GM23248 (cell line): ENCODE results near the gene ZFAND4. TPM values are rescaled to one million over a fixed set of nuclear protein-coding genes. Genes with fewer than 3 reads are reported as not detected.
"Not testable (repeated sequence)": the region's sequence is repeated elsewhere in the genome, so short reads cannot be mapped to it uniquely, and the experiment has no call there.

Source experiments
- DNase-seq: peaks from one replicate; pipeline ENCODE4 v3.0.0-alpha.2; 2015
- H2AFZ ChIP-seq: fragments of 200-600 bp; sonication (generic); 2 replicates; pipeline ENCODE4 v1.6.1; 2016; ENCODE audit warnings: antibody characterized with exemption
- H3F3A ChIP-seq: fragments of 200-600 bp; sonication (generic); 2 replicates; pipeline ENCODE4 v1.6.1; 2016; ENCODE audit warnings: mild to moderate bottlenecking, antibody characterized with exemption, mixed run types; ENCODE audit not compliant: insufficient read depth
- H3K27ac ChIP-seq: fragments of 200-600 bp; sonication (generic); 2 replicates; pipeline ENCODE4 v1.5.1; 2016; ENCODE audit warnings: mild to moderate bottlenecking
- H3K27me3 ChIP-seq: fragments of 200-600 bp; sonication (generic); replicated peaks from 2 replicates; pipeline ENCODE4 v1.6.1; 2016; ENCODE audit warnings: mild to moderate bottlenecking; ENCODE audit not compliant: insufficient read depth
- H3K36me3 ChIP-seq: fragments of 200-600 bp; sonication (generic); 2 replicates; pipeline ENCODE4 v1.6.1; 2016; ENCODE audit warnings: low read depth, mild to moderate bottlenecking
- H3K4me1 ChIP-seq: fragments of 200-600 bp; sonication (generic); 2 replicates; pipeline ENCODE4 v1.6.1; 2016; ENCODE audit warnings: mild to moderate bottlenecking; ENCODE audit not compliant: insufficient read depth
- H3K4me2 ChIP-seq: fragments of 200-600 bp; sonication (generic); one replicate; pipeline ENCODE4 v1.6.1; 2016; ENCODE audit warnings: mild to moderate bottlenecking; ENCODE audit not compliant: unreplicated experiment
- H3K4me3 ChIP-seq: fragments of 200-600 bp; sonication (generic); 2 replicates; pipeline ENCODE4 v1.5.1; 2016; ENCODE audit warnings: mild to moderate bottlenecking
- H3K79me2 ChIP-seq: fragments of 200-600 bp; sonication (generic); 2 replicates; pipeline ENCODE4 v1.6.1; 2016; ENCODE audit warnings: mild to moderate bottlenecking; ENCODE audit not compliant: insufficient read depth
- H3K9ac ChIP-seq: fragments of 200-600 bp; sonication (generic); 2 replicates; pipeline ENCODE4 v1.6.1; 2016; ENCODE audit warnings: mild to moderate bottlenecking
- H3K9me2 ChIP-seq: fragments of 200-600 bp; sonication (generic); 2 replicates; pipeline ENCODE4 v1.6.1; 2016; ENCODE audit warnings: mixed run types, mild to moderate bottlenecking, moderate library complexity; ENCODE audit not compliant: insufficient read depth
- H3K9me3 ChIP-seq: fragments of 200-600 bp; sonication (generic); one replicate; pipeline ENCODE4 v1.6.1; 2017; ENCODE audit warnings: low read depth
- H4K20me1 ChIP-seq: fragments of 200-600 bp; sonication (generic); 2 replicates; pipeline ENCODE4 v1.6.0; 2016; ENCODE audit not compliant: insufficient read depth
- EZH2 ChIP-seq: fragments of 200-600 bp; sonication (generic); IDR thresholded peaks from 2 replicates; pipeline ENCODE4 v1.6.1; 2018; ENCODE audit warnings: antibody characterized with exemption, mild to moderate bottlenecking; ENCODE audit not compliant: insufficient read depth, poor library complexity, severe bottlenecking
- EZH2phosphoT487 ChIP-seq: fragments of 200-600 bp; sonication (generic); IDR thresholded peaks from 2 replicates; pipeline ENCODE4 v1.6.1; 2018; ENCODE audit warnings: antibody characterized with exemption, moderate library complexity, mild to moderate bottlenecking, low read depth; ENCODE audit not compliant: insufficient read depth
- WGBS, 2 experiments: methylation state at CpG; one replicate each; pipeline ENCODE4 v1.1.6; 2015 to 2017; ENCODE audit warnings: low lambda C conversion rate in 2 of 2, low coverage in 1 of 2; ENCODE audit errors: missing lambda C conversion rate in 2 of 2; 5-methylcytosine and 5-hydroxymethylcytosine counted together
- in situ Hi-C: fragments of 300-500 bp; cut with MboI; formaldehyde crosslinking; loops from 2 replicates; pipeline ENCODE4 v1.15.0; 2020
- polyA plus RNA-seq: library from polyadenylated mRNA; unstranded; fragments of >200 nt; fragmentation: Nextera tagmentation; extraction: Ambion mirVana; gene quantifications from 2 replicates; pipeline ENCODE4 v1.2.1, GENCODE V29; 2016
- total RNA-seq: library from RNA; depleted of rRNA; stranded (reverse); fragments of >200 nt; shearing (Covaris generic); gene quantifications from 2 replicates; pipeline ENCODE4 v1.2.3, GENCODE V29; 2014

Gene ZFAND4
- total and polyA plus RNA-seq, 2 experiments from 2014 or later = 2.7 to 8.1 TPM

DNA sequence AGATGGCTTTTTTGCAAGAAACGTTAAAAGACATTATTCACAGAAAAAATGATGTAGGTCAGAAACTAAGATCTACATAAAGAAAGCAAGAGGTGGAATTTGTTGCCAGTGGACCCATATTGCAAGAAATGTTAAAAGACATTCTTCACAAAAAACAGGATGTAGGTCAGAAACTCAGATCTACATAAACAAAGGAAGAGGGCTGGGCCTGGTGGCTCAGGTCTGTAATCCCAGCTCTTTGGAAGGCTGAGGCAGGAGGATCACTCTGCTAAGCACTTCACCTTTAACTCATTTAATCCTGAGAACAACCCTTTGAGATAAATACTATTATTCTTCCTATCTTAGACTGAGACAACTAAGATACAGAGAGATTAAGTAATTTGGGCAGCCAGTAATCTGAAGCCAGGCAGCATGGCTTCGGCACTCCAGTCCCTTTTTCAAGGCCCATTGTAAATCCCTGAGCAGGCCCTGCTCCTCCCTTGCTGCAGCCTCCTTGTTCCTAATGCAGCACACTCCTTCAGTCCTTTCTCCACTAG lies 11.6 kb downstream of the ZFAND4 start:
- TF ChIP-seq EZH2phosphoT487 (no peak), EZH2 (no peak)
- no peak for DNase-seq
- H4K20me1 ChIP-seq = no peaks in the 10 kb centered on the region
- H3K27me3 ChIP-seq = no peaks in the 10 kb centered on the region
- WGBS, 2 experiments = 69 to 76% methylated on average over 2 of the region's 2 CpGs
- H3F3A ChIP-seq = no peaks in the 10 kb centered on the region
- in situ Hi-C loops = no loop called here
- no peaks in the 10 kb centered on the region for H3K4me1 ChIP-seq
- H2AFZ ChIP-seq = no peak overlapping the region
- H3K9ac ChIP-seq = no peak overlapping the region
- no peaks in the 10 kb centered on the region for H3K9me2 ChIP-seq
- no peaks in the 10 kb centered on the region for H3K36me3 ChIP-seq
- H3K27ac ChIP-seq = no peak overlapping the region
- H3K4me2 ChIP-seq = no peak overlapping the region
- no peaks in the 10 kb centered on the region for H3K9me3 ChIP-seq
- no peak overlapping the region for H3K4me3 ChIP-seq
- peaks cover 8% of the 10 kb centered on the region; the same call in 1 of the 2 replicates for H3K79me2 ChIP-seq

DNA sequence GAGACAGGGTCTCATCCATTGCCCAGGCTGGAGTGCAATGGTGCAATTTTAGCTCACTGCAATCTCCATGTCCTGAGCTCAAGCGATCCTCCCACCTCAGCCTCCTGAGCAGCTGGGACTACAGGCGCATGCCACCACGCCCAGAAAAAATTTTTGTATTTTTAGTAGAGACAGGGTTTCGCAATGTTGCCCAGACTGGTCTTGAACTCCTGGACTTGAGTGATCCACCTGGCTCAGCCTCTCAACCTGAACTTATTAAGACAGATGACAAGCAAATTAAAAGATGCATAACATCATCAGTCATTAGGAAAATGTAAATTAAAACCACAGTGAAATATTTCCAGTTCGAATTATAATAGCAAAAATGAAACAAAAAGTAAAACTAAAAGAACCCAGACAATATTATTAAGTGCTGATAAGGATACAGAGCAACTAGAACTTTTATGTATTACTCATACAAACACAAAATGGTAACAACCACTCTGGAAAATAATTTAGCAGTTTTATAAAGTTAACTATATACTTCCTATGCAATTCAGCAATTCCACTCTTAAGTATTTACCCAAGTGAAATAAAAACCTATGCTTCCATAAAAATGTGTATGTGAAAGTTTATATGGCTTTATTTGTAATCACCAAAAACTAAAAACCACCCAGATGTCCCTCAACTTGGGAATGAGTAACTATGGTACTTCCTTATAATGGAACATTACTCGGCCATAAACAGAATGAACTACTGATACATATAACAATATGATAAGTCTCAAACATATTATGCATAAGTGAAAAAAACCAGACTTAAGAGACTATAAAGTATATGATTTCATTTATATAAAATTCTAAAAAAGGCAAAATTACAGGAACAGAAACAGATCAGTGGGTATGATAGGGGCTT lies 15.3 kb downstream of the ZFAND4 start:
- no peak overlapping the region for H2AFZ ChIP-seq
- no peaks in the 10 kb centered on the region for H3K79me2 ChIP-seq
- no peak for DNase-seq
- no peaks in the 10 kb centered on the region for H3K27me3 ChIP-seq
- no peaks in the 10 kb centered on the region for H3K9me3 ChIP-seq
- no peaks in the 10 kb centered on the region for H3F3A ChIP-seq
- H3K4me1 ChIP-seq = no peaks in the 10 kb centered on the region
- TF ChIP-seq EZH2 (no peak), EZH2phosphoT487 (no peak)
- H3K4me3 ChIP-seq = no peak overlapping the region
- H4K20me1 ChIP-seq = no peaks in the 10 kb centered on the region
- no peak overlapping the region for H3K4me2 ChIP-seq
- in situ Hi-C loops = no loop called here
- H3K9ac ChIP-seq = no peak overlapping the region
- WGBS, 2 experiments = 90 to 95% methylated on average over 6 of the region's 6 CpGs
- no peaks in the 10 kb centered on the region for H3K36me3 ChIP-seq
- no peaks in the 10 kb centered on the region for H3K9me2 ChIP-seq
- no peak overlapping the region for H3K27ac ChIP-seq

DNA sequence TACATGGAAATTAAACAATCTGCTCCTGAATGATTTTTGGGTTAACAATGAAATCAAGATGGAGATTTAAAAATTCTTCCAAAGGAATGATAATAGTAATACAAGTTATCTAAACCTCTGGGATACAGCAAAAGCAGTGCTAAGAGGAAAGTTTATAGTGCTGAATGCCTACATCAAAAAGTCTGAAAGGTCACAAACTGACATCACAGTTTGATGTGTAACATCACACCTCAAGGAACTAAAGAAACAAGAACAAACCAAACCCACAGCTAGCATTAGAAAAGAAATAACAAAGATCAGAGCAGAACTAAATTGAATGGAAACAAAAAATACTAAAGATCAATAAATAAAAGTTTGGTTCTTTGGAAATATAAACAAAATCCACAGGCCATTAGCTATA lies 17.4 kb downstream of the ZFAND4 start:
- Histone ChIP-seq H3K4me3 (no peak overlapping the region), H3F3A (no peaks in the 10 kb centered on the region), H3K79me2 (no peaks in the 10 kb centered on the region), H3K27ac (no peak overlapping the region), H3K4me2 (no peak overlapping the region), H3K27me3 (no peaks in the 10 kb centered on the region), H4K20me1 (no peaks in the 10 kb centered on the region), H2AFZ (no peak overlapping the region), H3K9ac (no peak overlapping the region), H3K4me1 (no peaks in the 10 kb centered on the region), H3K9me3 (no peaks in the 10 kb centered on the region), H3K36me3 (no peaks in the 10 kb centered on the region), H3K9me2 (no peaks in the 10 kb centered on the region)
- in situ Hi-C loops = no loop called here
- DNase-seq = no peak
- TF ChIP-seq EZH2phosphoT487 (no peak), EZH2 (no peak)

DNA sequence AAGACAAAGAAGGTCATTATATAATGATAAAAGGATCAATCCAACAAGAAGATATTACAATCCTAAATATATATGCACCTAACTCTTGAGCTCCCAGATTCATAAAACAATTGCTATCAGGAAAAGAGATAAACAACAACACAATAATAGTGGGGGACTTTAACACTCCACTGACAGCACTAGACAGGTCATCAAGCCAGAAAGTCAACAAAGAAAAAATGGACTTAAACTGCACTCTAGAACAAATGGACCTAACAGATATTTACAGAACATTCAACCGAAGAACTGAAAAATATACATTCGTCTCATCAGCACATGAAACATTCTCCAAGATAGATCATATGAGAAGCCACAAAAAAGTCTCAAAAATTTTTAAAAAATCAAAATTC lies 17.8 kb downstream of the ZFAND4 start:
- H3K79me2 ChIP-seq, H3K4me2 ChIP-seq, H3K27ac ChIP-seq, H3K9me2 ChIP-seq, in situ Hi-C loops, H3K9ac ChIP-seq, H2AFZ ChIP-seq, H3K36me3 ChIP-seq, H3F3A ChIP-seq, H4K20me1 ChIP-seq, H3K9me3 ChIP-seq, H3K4me1 ChIP-seq, DNase-seq, H3K27me3 ChIP-seq, H3K4me3 ChIP-seq: not testable (repeated sequence)
- 97 to 100% methylated on average over 2 of the region's 2 CpGs for WGBS, 2 experiments

DNA sequence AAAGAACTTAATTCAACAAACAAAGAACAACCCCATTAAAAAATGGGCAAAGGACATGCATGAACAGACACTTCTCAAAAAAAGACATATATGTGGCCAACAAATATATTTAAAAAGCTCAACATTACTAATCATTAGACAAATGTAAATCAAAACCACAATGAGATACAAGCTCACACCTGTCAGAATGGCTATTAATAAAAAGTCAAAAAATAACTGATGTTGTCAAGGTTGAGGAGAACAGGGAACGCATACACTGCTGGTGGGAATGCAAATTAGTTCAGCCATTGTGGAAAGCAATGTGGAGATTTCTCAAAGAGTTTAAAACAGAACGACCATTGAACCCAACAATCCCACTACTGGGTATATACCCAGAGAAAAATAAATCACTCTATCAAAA lies 19.1 kb downstream of the ZFAND4 start:
- in situ Hi-C loops = no loop called here
- Histone ChIP-seq H3F3A (no peaks in the 10 kb centered on the region), H3K27me3 (no peaks in the 10 kb centered on the region), H3K79me2 (no peaks in the 10 kb centered on the region), H3K4me2 (no peak overlapping the region), H3K36me3 (no peaks in the 10 kb centered on the region), H2AFZ (no peak overlapping the region), H3K4me3 (no peak overlapping the region), H3K4me1 (no peaks in the 10 kb centered on the region), H3K27ac (no peak overlapping the region), H4K20me1 (no peaks in the 10 kb centered on the region), H3K9me3 (no peaks in the 10 kb centered on the region), H3K9me2 (no peaks in the 10 kb centered on the region), H3K9ac (no peak overlapping the region)
- TF ChIP-seq EZH2 = no peak
- TF ChIP-seq EZH2phosphoT487 = no peak
- DNase-seq = no peak
- 72 to 80% methylated on average over 2 of the region's 2 CpGs for WGBS, 2 experiments
